SK-N-DZ (cell line): Measurements from ENCODE around the gene ONECUT2.

Experiments
- DNase-seq: peaks from one replicate; pipeline ENCODE4 v3.0.0-alpha.2; 2015; ENCODE audit warnings: low spot score

The ONECUT2 gene

GRCh38 chr18:57523171-57523956 is 88.2 kb downstream of the ONECUT2 start:
- peak; percentile 40 for DNase-seq

- peak; percentile 24 for DNase-seq
Observed at GRCh38 chr18:57527556-57528229, 92.5 kb downstream of the ONECUT2 start.

- DNase-seq: no peak
Observed at GRCh38 chr18:57529151-57529550, 94.0 kb downstream of the ONECUT2 start.

- peak; percentile 35 for DNase-seq
Observed at GRCh38 chr18:57533006-57533867, 98.1 kb downstream of the ONECUT2 start.

GRCh38 chr18:57533868-57534510 is 98.8 kb downstream of the ONECUT2 start:
- no peak for DNase-seq

GRCh38 chr18:57534511-57534909 is 99.3 kb downstream of the ONECUT2 start:
- no peak for DNase-seq

GRCh38 chr18:57538614-57539013 is 103.4 kb downstream of the ONECUT2 start:
- DNase-seq: no peak

GRCh38 chr18:57539702-57540101 is 104.5 kb downstream of the ONECUT2 start:
- no peak for DNase-seq
